HG02642 (cell line): ENCODE measurements around the gene CALR.
"Not testable (repeated sequence)": the region's sequence is repeated elsewhere in the genome, so short reads cannot be mapped to it uniquely, and the experiment has no call there.

Experiments used
- ATAC-seq: cut with Tn5 transposase; IDR thresholded peaks from one replicate; pipeline ENCODE4 v1.9.1; 2021; ENCODE audit warnings: mild to moderate bottlenecking; ENCODE audit not compliant: unreplicated experiment, poor library complexity

Gene CALR

DNA sequence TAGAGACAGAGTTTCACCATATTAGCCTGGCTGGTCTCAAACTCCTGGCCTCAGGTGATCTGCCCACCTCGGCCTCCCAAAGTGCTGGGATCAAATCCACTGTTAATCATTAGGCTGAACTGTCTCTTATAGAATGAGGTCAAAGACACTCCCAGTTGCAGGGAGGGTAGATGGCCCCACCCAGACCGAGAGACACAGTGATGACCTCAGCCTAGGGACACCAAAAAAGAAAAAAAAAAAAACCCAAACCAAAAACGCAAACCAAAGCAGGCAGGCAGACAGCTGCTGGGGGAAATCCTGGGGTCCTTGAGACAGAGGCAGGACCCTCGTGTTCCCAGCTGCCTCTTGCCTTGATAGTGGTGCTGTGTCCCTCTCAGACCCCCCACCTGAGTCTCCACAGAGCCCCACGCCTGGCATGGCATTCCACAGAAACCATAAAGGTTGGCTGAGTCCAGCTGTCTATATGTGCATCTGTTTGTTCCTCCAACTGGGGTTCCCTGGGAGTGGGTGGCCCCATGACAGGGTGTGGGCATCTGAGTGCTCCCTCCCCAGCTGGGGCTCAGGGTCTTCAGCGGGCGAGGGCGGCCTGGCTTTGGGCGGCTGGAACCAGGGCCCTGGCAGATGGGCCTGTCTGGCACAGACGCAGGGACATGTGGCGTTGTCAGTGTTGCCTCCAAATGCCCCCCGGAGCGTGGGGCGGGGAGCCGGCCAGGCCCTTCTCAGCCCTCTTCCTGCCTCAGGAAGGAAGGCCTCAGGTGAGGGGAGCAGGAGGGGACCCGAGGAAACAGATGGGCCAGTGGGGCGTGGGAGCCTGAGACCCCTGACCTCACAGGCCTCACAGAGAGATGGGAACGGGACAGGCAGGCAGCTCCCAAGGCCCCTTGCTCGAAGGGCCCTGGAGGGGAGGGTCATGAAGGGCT lies 36.2 kb downstream of the CALR start:
- no peak for ATAC-seq

DNA sequence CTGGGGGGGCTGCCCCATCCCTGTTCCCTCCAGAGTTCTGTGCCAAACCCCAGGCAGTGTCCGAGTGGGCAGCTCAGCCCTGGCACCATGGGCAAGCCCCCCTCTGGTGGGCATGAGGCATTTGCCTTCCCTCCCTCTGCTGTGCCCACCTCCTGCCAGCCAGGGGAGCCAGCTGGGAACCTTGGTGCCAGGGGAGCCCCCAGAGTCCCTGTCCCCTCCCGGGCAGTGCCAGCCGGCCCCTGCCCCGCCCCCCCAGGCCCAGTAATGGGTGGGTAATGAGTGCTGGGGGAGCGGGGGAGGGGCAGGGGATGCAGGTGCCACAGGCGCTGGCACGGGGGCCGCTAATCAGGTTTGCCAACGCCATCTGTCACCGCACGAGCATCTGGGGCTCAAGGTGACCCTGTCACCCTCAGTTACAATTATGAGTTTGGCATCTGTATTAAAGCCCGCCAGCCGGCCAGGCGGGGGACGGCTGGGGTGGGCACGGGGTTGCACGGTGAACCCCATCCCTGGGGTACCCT lies 36.9 kb downstream of the CALR start:
- no peak for ATAC-seq

- not testable (repeated sequence) for ATAC-seq
Measured at GRCh38 chr19:12976109-12976508, 37.7 kb downstream of the CALR start.

- no peak for ATAC-seq
Measured at GRCh38 chr19:12979974-12980373, 41.6 kb downstream of the CALR start.

DNA sequence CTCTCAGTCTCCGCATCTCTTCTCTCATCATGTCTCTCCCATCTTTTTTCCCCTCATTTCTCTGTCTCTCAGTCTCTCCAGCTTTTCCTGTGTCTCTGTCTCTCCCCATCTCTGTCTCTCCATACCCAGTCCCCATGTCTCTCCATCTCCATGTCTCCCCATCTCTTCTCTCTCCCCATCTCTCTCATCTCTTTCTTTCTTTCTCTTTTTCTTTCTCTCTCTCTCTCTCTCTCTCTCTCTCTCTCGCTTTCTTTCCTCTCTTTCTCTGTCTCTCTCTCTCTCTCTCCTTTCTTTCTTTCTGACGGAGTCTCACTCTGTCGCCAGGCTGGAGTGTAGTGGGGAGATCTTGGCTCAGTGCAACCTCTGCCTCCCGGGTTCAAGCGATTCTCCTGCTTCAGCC lies 44.2 kb downstream of the CALR start:
- no peak for ATAC-seq

DNA sequence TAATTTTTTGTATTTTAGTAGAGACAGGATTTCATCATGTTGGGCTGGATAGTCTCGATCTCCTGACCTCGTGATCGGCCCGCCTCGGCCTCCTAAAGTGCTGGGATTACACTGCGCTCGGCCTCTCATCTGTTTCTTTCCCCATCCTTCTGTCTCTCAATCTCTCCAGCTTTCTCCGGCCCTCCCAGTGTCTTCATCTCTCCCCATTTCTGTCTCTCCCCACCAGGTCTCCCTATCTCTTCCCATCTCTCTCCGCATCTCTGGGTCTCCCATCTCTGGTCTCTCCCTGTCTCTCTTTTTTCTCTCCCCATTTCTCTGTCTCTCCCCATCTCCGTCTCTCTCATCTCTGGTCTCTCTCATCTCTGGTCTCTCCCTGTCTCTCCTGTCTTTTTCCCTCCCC lies 44.7 kb downstream of the CALR start:
- ATAC-seq = no peak

GRCh38 chr19:12983542-12984142 lies 45.2 kb downstream of the CALR start:
- peak; percentile 62 for ATAC-seq

DNA sequence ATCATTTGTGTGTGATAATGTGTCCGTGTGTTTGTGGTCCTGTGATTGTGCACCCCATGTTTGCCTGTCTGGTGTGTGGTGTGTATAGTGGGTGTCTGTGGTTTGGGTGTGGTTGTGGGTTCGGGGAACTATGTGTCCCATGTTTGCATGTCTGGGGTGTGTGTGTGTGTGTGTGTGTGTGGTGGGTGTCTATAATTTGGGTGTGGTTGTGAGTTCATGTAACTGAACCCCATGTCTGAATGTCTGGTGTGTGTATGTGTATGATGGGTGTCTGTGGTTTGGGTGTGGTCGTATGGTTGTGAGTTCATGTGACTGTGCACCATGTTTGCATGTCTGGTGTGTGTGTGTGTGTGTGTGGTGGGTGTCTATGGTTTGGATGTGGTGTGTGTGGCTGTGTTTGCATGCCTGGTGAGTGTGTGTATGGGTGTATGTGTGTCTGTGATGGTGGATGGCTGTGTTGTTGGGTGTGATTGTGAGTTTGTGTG lies 45.8 kb downstream of the CALR start:
- ATAC-seq = no peak

GRCh38 chr19:12984683-12985048 lies 46.3 kb downstream of the CALR start:
- ATAC-seq = no peak

- no peak for ATAC-seq
Measured at GRCh38 chr19:12985049-12985776, 46.8 kb downstream of the CALR start.

- no peak for ATAC-seq
Measured at GRCh38 chr19:12986726-12987125, 48.3 kb downstream of the CALR start.

DNA sequence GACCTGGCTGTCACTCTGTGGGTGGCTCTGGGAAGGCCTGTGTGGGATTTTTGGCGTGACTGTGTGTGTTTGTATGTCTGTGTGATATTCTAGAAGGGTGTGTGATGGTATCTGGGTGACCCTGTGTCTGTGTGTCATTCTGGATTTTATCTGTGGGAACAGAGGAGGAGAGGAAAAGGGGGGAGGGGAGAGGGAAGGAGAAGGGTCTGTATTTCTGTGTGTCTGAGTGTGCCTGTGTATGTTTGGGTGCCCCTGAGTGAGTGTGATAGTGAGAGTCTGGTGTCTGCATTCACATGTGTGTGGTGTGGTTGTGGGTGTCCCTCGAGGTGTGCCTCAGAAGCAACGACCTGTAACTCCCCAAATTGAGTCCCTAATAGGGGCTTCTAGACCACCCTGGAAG lies 48.8 kb downstream of the CALR start:
- ATAC-seq = no peak

GRCh38 chr19:12987781-12988180 lies 49.4 kb downstream of the CALR start:
- no peak for ATAC-seq

GRCh38 chr19:12990431-12990830 lies 52.0 kb downstream of the CALR start:
- no peak for ATAC-seq

DNA sequence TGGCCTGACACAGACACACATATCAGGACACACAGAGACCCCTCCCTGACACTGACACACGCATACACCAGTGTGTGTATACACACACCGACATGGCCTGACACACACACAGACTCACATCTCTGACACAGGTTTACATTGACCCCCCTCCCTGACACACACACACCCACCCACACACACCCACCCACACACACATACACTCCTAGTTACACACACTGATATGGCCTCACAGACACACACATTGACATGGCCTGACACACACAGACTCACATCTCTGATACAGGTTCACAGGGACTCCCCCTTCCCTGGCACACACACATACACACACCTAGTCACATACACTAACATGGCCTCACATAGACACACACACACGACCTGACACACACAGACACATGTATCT lies 52.4 kb downstream of the CALR start:
- ATAC-seq = no peak

DNA sequence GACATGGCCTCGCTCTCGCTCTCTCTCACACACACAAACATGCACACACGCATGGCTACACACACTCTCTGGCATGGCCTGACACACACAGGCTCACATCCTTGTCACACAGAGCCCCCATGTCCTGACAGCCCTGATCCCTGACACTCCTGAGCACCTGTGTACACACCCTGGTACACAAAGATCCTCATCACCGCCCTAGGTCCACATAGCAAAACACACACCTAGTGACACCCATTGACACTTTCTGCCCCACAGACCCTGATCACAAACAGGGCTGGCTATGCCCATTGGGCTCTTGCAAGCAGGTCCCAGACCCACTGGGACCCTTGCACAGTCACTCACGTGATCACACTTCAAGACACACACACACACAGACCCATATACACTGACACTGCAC lies 52.9 kb downstream of the CALR start:
- no peak for ATAC-seq

DNA sequence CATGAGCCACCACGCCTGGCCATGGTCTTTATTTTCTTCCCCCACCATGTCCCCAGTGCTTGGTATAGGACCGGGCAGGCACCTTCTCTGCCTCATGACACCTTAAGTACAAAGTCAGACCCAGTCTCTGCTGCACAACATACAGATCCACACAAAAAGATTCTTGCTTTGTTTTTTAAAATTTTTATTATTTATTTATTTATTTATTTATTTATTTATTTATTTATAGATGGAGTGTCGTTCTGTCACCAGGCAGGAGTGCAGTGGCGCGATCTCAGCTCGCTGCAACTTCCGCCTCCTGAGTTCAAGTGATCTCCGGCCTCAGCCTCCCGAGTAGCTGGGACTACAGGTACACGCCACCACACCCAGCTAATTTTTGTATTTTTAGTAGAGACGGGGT lies 54.3 kb downstream of the CALR start:
- no peak for ATAC-seq

GRCh38 chr19:12993562-12993961 lies 55.2 kb downstream of the CALR start:
- no peak for ATAC-seq
